Fibroblast of lung (primary cell): ENCODE results near the gene TATDN3.
"Not testable (repeated sequence)": the region's sequence is repeated elsewhere in the genome, so short reads cannot be mapped to it uniquely, and the experiment has no call there.

ENCODE experiments used
- CTCF ChIP-seq, 2 donors: IDR thresholded peaks in 1 of 2; conservative IDR thresholded peaks in 1 of 2; 1 replicate in 1 of 2; 2 replicates in 1 of 2; pipeline ENCODE4 v1.5.1; 2011 to 2012; ENCODE audit warnings: low read length in 2 of 2, control low read depth in 1 of 2, inconsistent platforms in 1 of 2, low read depth in 1 of 2, mild to moderate bottlenecking in 1 of 2
- EZH2 ChIP-seq: IDR thresholded peaks from 2 replicates; pipeline ENCODE4 v1.5.1; 2012; ENCODE audit warnings: low read length, control low read depth, mild to moderate bottlenecking; ENCODE audit errors: missing control alignments

- TF ChIP-seq CTCF (conservative IDR thresholded peaks at IDR 0.05 in 1 of 2, IDR thresholded peaks at IDR 0.05 in 1 of 2; ENCODE audit: low read depth in 1 of 2, low read length in 2 of 2); EZH2: not testable (repeated sequence)
Measured at GRCh38 chr1:212764718-212765281, 26.9 kb upstream of the TATDN3 start.
